Fibroblast of the aortic adventitia (primary cell): ENCODE measurements around the gene WDFY3. TPM values are rescaled to one million over a fixed set of nuclear protein-coding genes. Genes with fewer than 3 reads are reported as not detected.

Source experiments
- DNase-seq: peaks from one replicate; pipeline ENCODE4 v3.0.0-alpha.2; 2010; ENCODE audit warnings: low read depth
- H3K4me3 ChIP-seq: 2 replicates; pipeline ENCODE4 v1.5.1; 2011; ENCODE audit warnings: low read depth, mild to moderate bottlenecking, control low read depth, low read length, moderate library complexity
- CTCF ChIP-seq: IDR thresholded peaks from 2 replicates; pipeline ENCODE4 v1.5.1; 2011; ENCODE audit warnings: mild to moderate bottlenecking, low read length, control low read depth, inconsistent platforms; ENCODE audit not compliant: insufficient read depth
- total RNA-seq: library from RNA; depleted of rRNA; stranded (reverse); fragments of >200 nt; gene quantifications from 2 replicates; pipeline ENCODE4 v1.2.3, GENCODE V29; 2012; ENCODE audit warnings: low replicate concordance

WDFY3 gene
- total RNA-seq, 1 donor, result 86.9 TPM

GRCh38 chr4:84722720-84723119 is 243.8 kb downstream of the WDFY3 start:
- H3K4me3 ChIP-seq, result no peak overlapping the region
- DNase-seq, result no peak
- TF ChIP-seq CTCF, result no peak

GRCh38 chr4:84719115-84719514 is 247.4 kb downstream of the WDFY3 start:
- no peak overlapping the region for H3K4me3 ChIP-seq
- peak; percentile 57 for DNase-seq
- TF ChIP-seq CTCF, result no peak

- peak; percentile 11 for DNase-seq
- TF ChIP-seq CTCF, result no peak
- H3K4me3 ChIP-seq, result no peak overlapping the region
These were observed 247.8 kb downstream of the WDFY3 start for GRCh38 chr4:84718699-84719098.

- no peak for DNase-seq
- TF ChIP-seq CTCF, result no peak
These were observed 255.9 kb downstream of the WDFY3 start for GRCh38 chr4:84710548-84710947.

GRCh38 chr4:84708406-84709135 is 257.9 kb downstream of the WDFY3 start:
- no peak for TF ChIP-seq CTCF
- no peak overlapping the region for H3K4me3 ChIP-seq
- no peak for DNase-seq

More at GRCh38 chr4:84710548-84710947, 255.9 kb downstream of the WDFY3 start:
- H3K4me3 ChIP-seq, result no peak overlapping the region

- no peak for TF ChIP-seq CTCF
- H3K4me3 ChIP-seq, result no peak overlapping the region
- no peak for DNase-seq
These were observed 260.2 kb downstream of the WDFY3 start for GRCh38 chr4:84706286-84706685.
